Neural progenitor cell (in vitro differentiated cells): ENCODE data around the gene MISP3. TPM values are rescaled to one million over a fixed set of nuclear protein-coding genes. Genes with fewer than 3 reads are reported as not detected.
A peak's percentile ranks its signal among the peaks of the same experiment; 100 is the strongest.

Experiments
- DNase-seq: peaks from one replicate; pipeline ENCODE4 v3.0.0-alpha.2; 2016; ENCODE audit warnings: low spot score
- H2AFZ ChIP-seq: fragments of 200-600 bp; sonication (generic); replicated peaks from 2 replicates; pipeline ENCODE4 v1.6.1; 2016; ENCODE audit warnings: antibody characterized with exemption
- H3F3A ChIP-seq: fragments of 200-600 bp; sonication (generic); 2 replicates; pipeline ENCODE4 v1.6.1; 2016; ENCODE audit warnings: antibody characterized with exemption, low read depth
- H3K27ac ChIP-seq: fragments of 200-600 bp; sonication (generic); 2 replicates; pipeline ENCODE4 v1.5.1; 2016; ENCODE audit warnings: mild to moderate bottlenecking
- H3K27me3 ChIP-seq: fragments of 200-600 bp; sonication (generic); 2 replicates; pipeline ENCODE4 v1.6.1; 2016; ENCODE audit warnings: mild to moderate bottlenecking, moderate library complexity
- H3K36me3 ChIP-seq: fragments of 200-600 bp; sonication (generic); 2 replicates; pipeline ENCODE4 v1.5.1; 2016
- H3K4me1 ChIP-seq: fragments of 200-600 bp; sonication (generic); 2 replicates; pipeline ENCODE4 v1.6.1; 2016; ENCODE audit warnings: mixed run types
- H3K4me2 ChIP-seq: fragments of 200-600 bp; sonication (generic); 2 replicates; pipeline ENCODE4 v1.6.1; 2016
- H3K4me3 ChIP-seq: fragments of 200-600 bp; sonication (generic); 2 replicates; pipeline ENCODE4 v1.5.1; 2016
- H3K79me2 ChIP-seq: fragments of 200-600 bp; sonication (generic); 2 replicates; pipeline ENCODE4 v1.6.1; 2016; ENCODE audit warnings: low read depth
- H3K9ac ChIP-seq: fragments of 200-600 bp; sonication (generic); 2 replicates; pipeline ENCODE4 v1.6.1; 2016
- H3K9me3 ChIP-seq: fragments of 200-600 bp; sonication (generic); 2 replicates; pipeline ENCODE4 v1.5.1; 2016; ENCODE audit warnings: low read depth
- H4K20me1 ChIP-seq: fragments of 200-600 bp; sonication (generic); 2 replicates; pipeline ENCODE4 v1.6.1; 2016; ENCODE audit warnings: low read depth
- H3K27ac Mint-ChIP-seq: 3 replicates; pipeline ENCODE4 v1.8.0; 2021; ENCODE audit warnings: mixed read lengths
- H3K27me3 Mint-ChIP-seq: 2 replicates; pipeline ENCODE4 v1.8.0; 2022; ENCODE audit warnings: low read depth, mild to moderate bottlenecking, inconsistent platforms, moderate library complexity, mixed read lengths; ENCODE audit not compliant: insufficient read depth
- H3K36me3 Mint-ChIP-seq: 3 replicates; pipeline ENCODE4 v1.8.0; 2021; ENCODE audit warnings: mixed read lengths
- H3K4me1 Mint-ChIP-seq: 3 replicates; pipeline ENCODE4 v1.8.0; 2021; ENCODE audit warnings: mixed read lengths
- H3K4me3 Mint-ChIP-seq: 3 replicates; pipeline ENCODE4 v1.8.0; 2021; ENCODE audit warnings: mild to moderate bottlenecking, moderate library complexity, mixed read lengths
- H3K9me3 Mint-ChIP-seq: 3 replicates; pipeline ENCODE4 v1.8.0; 2020; ENCODE audit warnings: mixed read lengths
- EZH2 ChIP-seq: fragments of 200-600 bp; sonication (generic); IDR thresholded peaks from 2 replicates; pipeline ENCODE4 v1.6.1; 2017; ENCODE audit warnings: antibody characterized with exemption, mild to moderate bottlenecking, moderate library complexity
- EZH2phosphoT487 ChIP-seq: fragments of 200-600 bp; sonication (generic); IDR thresholded peaks from 2 replicates; pipeline ENCODE4 v1.6.1; 2017; ENCODE audit warnings: antibody characterized with exemption
- total RNA-seq: library from RNA; depleted of rRNA; stranded (reverse); fragments of >200 nt; gene quantifications from 2 replicates; pipeline ENCODE4 v1.2.3, GENCODE V29; 2015; ENCODE audit warnings: low replicate concordance
- TF ChIP-seq, protein P1 (sequence below): fragments of 200-600 bp; sonication (generic); IDR thresholded peaks from 2 replicates; pipeline ENCODE4 v1.5.1; 2017; ENCODE audit warnings: antibody characterized with exemption, mild to moderate bottlenecking

Gene MISP3
- total RNA-seq, 1 donor from 2014 or later, result not detected

DNA sequence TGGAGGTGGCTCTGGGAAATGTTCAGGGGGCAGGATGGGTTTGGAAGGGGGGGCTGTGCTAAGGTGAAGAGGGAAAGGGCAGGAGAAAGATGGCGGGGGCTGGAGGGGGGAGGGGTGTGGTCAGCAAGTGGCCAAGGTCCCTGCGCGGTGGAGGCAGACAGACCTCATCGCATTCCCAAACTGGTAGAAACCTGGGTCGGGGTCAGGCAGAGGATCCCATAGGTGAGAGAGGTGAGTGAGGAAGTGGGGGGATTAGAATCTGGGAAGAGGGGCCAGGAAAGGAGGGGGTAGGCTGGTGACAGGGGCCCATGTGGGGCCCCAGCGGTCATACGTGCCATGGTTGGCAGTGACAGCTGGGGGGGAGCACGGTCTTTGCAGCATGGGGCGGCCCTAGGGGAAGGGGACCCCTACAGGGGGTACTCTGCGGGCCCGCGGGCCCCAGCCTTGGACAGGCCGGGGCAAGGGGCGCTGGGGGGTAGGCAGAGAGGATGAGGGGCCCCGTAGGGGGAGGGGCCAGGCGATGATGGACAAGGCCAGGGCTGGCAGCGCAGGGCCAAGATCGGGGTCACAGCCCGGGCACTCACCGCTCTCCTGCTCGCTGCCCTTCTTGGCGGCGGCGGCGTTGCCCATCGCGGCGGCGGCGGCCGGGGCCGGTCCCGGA, 44.5 kb downstream of the MISP3 start:
- peaks cover 37% of the 10 kb centered on the region for H3F3A ChIP-seq
- H3K4me2 ChIP-seq, result peak overlapping the region; percentile 99
- H3K4me3 Mint-ChIP-seq, result peak overlapping the region; percentile 93
- no peaks in the 10 kb centered on the region for H3K9me3 Mint-ChIP-seq
- no peak overlapping the region for H3K27ac Mint-ChIP-seq
- H2AFZ ChIP-seq, result no peak overlapping the region
- H4K20me1 ChIP-seq, result peaks cover 51% of the 10 kb centered on the region
- no peak overlapping the region for H3K27ac ChIP-seq
- peak overlapping the region; percentile 94 for H3K4me3 ChIP-seq
- no peaks in the 10 kb centered on the region for H3K9me3 ChIP-seq
- H3K79me2 ChIP-seq, result peaks cover 20% of the 10 kb centered on the region
- DNase-seq, result no peak
- TF ChIP-seq EZH2phosphoT487 (no peak), EZH2 (no peak)
- TF ChIP-seq, protein P1, sequence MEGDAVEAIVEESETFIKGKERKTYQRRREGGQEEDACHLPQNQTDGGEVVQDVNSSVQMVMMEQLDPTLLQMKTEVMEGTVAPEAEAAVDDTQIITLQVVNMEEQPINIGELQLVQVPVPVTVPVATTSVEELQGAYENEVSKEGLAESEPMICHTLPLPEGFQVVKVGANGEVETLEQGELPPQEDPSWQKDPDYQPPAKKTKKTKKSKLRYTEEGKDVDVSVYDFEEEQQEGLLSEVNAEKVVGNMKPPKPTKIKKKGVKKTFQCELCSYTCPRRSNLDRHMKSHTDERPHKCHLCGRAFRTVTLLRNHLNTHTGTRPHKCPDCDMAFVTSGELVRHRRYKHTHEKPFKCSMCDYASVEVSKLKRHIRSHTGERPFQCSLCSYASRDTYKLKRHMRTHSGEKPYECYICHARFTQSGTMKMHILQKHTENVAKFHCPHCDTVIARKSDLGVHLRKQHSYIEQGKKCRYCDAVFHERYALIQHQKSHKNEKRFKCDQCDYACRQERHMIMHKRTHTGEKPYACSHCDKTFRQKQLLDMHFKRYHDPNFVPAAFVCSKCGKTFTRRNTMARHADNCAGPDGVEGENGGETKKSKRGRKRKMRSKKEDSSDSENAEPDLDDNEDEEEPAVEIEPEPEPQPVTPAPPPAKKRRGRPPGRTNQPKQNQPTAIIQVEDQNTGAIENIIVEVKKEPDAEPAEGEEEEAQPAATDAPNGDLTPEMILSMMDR, result no peak
- H3K4me1 Mint-ChIP-seq, result peaks cover 48% of the 10 kb centered on the region
- peaks cover 36% of the 10 kb centered on the region for H3K4me1 ChIP-seq
- H3K36me3 ChIP-seq, result no peaks in the 10 kb centered on the region
- no peaks in the 10 kb centered on the region for H3K27me3 ChIP-seq
- no peaks in the 10 kb centered on the region for H3K36me3 Mint-ChIP-seq
- peaks cover 10% of the 10 kb centered on the region for H3K27me3 Mint-ChIP-seq
- H3K9ac ChIP-seq, result peak overlapping the region; percentile 60

- H3K9me3 Mint-ChIP-seq, result no peaks in the 10 kb centered on the region
- peak; percentile 100 for DNase-seq
- peak within 1 kb of the TSS; percentile 94 for H3K4me3 ChIP-seq
- peaks cover 11% of the 10 kb centered on the region for H3K27me3 Mint-ChIP-seq
- H3F3A ChIP-seq, result peaks cover 32% of the 10 kb centered on the region
- peak within 1 kb of the TSS; percentile 51 for H2AFZ ChIP-seq
- H3K36me3 Mint-ChIP-seq, result peaks cover 3% of the 10 kb centered on the region
- H3K4me1 Mint-ChIP-seq, result peaks cover 44% of the 10 kb centered on the region
- H3K4me2 ChIP-seq, result peak within 1 kb of the TSS; percentile 99
- no peaks in the 10 kb centered on the region for H3K36me3 ChIP-seq
- peak within 1 kb of the TSS; percentile 87 for H3K27ac ChIP-seq
- H4K20me1 ChIP-seq, result peaks cover 45% of the 10 kb centered on the region
- H3K27me3 ChIP-seq, result no peaks in the 10 kb centered on the region
- TF ChIP-seq EZH2phosphoT487, result no peak
- TF ChIP-seq, protein P1, result no peak
- TF ChIP-seq EZH2, result no peak
- H3K4me1 ChIP-seq, result peaks cover 29% of the 10 kb centered on the region
- peak within 1 kb of the TSS; percentile 95 for H3K4me3 Mint-ChIP-seq
- H3K79me2 ChIP-seq, result peaks cover 20% of the 10 kb centered on the region
- H3K27ac Mint-ChIP-seq, result peak within 1 kb of the TSS; percentile 99
- peak within 1 kb of the TSS; percentile 60 for H3K9ac ChIP-seq
- H3K9me3 ChIP-seq, result no peaks in the 10 kb centered on the region
Observed at GRCh38 chr19:14117668-14118164, 45.1 kb downstream of the MISP3 start, which contains the start of gene PRKACA. PRKACA (minus strand) TSS chr19:14117762; CDS start chr19:14117547, 215 bp downstream.

- Mint-ChIP-seq H3K27me3 (peaks cover 11% of the 10 kb centered on the region), H3K36me3 (peaks cover 5% of the 10 kb centered on the region), H3K4me1 (peaks cover 38% of the 10 kb centered on the region), H3K9me3 (no peaks in the 10 kb centered on the region), H3K27ac (peak overlapping the region; percentile 99), H3K4me3 (peak overlapping the region; percentile 93)
- H4K20me1 ChIP-seq, result peaks cover 39% of the 10 kb centered on the region
- peak overlapping the region; percentile 31 for H3K9ac ChIP-seq
- H3K9me3 ChIP-seq, result no peaks in the 10 kb centered on the region
- peak overlapping the region; percentile 87 for H3K27ac ChIP-seq
- H3K27me3 ChIP-seq, result no peaks in the 10 kb centered on the region
- peaks cover 32% of the 10 kb centered on the region for H3F3A ChIP-seq
- peaks cover 23% of the 10 kb centered on the region for H3K4me1 ChIP-seq
- H2AFZ ChIP-seq, result peak overlapping the region; percentile 51
- TF ChIP-seq, protein P1, result no peak
- TF ChIP-seq EZH2 (no peak), EZH2phosphoT487 (no peak)
- peak overlapping the region; percentile 76 for H3K4me2 ChIP-seq
- H3K79me2 ChIP-seq, result peaks cover 20% of the 10 kb centered on the region
- DNase-seq, result peak; percentile 33
- H3K4me3 ChIP-seq, result peak overlapping the region; percentile 49
- H3K36me3 ChIP-seq, result no peaks in the 10 kb centered on the region
Observed at GRCh38 chr19:14118165-14119051, 45.8 kb downstream of the MISP3 start.
